OCI-LY1 (cell line): ENCODE results near the gene SPATA31C1.

Experiments used
- H2AFZ ChIP-seq: fragments of 200-600 bp; sonication (generic), shearing (Covaris generic); 2 replicates; pipeline ENCODE4 v1.6.0; 2014; ENCODE audit warnings: antibody characterized with exemption, mild to moderate bottlenecking, low read length
- H3F3A ChIP-seq: fragments of 200-600 bp; sonication (generic), shearing (Covaris generic); 2 replicates; pipeline ENCODE4 v1.6.0; 2014; ENCODE audit warnings: mild to moderate bottlenecking, antibody characterized with exemption, low read length, moderate library complexity; ENCODE audit not compliant: insufficient read depth
- H3K27ac ChIP-seq: fragments of 200-600 bp; sonication (generic); 2 replicates; pipeline ENCODE4 v1.5.1; 2014; ENCODE audit warnings: low read length, mixed run types, mild to moderate bottlenecking, low read depth; ENCODE audit not compliant: poor library complexity, severe bottlenecking
- H3K27me3 ChIP-seq: fragments of 200-600 bp; sonication (generic); 2 replicates; pipeline ENCODE4 v1.6.0; 2014; ENCODE audit warnings: antibody characterized with exemption, mild to moderate bottlenecking, low read length, moderate library complexity; ENCODE audit not compliant: insufficient read depth
- H3K36me3 ChIP-seq: fragments of 200-600 bp; sonication (generic); 2 replicates; pipeline ENCODE4 v1.6.1; 2014; ENCODE audit warnings: mild to moderate bottlenecking, antibody characterized with exemption, low read length, moderate library complexity, mixed read lengths; ENCODE audit not compliant: insufficient read depth
- H3K4me1 ChIP-seq: fragments of 200-600 bp; sonication (generic); 2 replicates; pipeline ENCODE4 v1.5.1; 2014; ENCODE audit warnings: mild to moderate bottlenecking, low read length, moderate library complexity; ENCODE audit not compliant: insufficient read depth, severe bottlenecking
- H3K4me2 ChIP-seq: fragments of 200-600 bp; sonication (generic), shearing (Covaris generic); 2 replicates; pipeline ENCODE4 v1.6.1; 2014; ENCODE audit warnings: low read length
- H3K4me3 ChIP-seq: fragments of 200-600 bp; sonication (generic); 2 replicates; pipeline ENCODE4 v1.5.1; 2014; ENCODE audit warnings: low read length, low read depth, mild to moderate bottlenecking, mixed read lengths; ENCODE audit not compliant: poor library complexity, severe bottlenecking
- H3K79me2 ChIP-seq: fragments of 200-600 bp; shearing (Covaris generic); 2 replicates; pipeline ENCODE4 v1.6.1; 2016; ENCODE audit warnings: mixed run types, low read length, mixed read lengths; ENCODE audit not compliant: insufficient read depth
- H3K9ac ChIP-seq: fragments of 200-600 bp; sonication (generic), shearing (Covaris generic); 2 replicates; pipeline ENCODE4 v1.6.1; 2014; ENCODE audit warnings: mild to moderate bottlenecking, low read length, mixed read lengths
- H3K9me2 ChIP-seq: fragments of 200-600 bp; sonication (generic), shearing (Covaris generic); 2 replicates; pipeline ENCODE4 v1.6.1; 2014; ENCODE audit warnings: low read depth, mild to moderate bottlenecking, low read length, mixed read lengths
- H3K9me3 ChIP-seq: fragments of 200-600 bp; shearing (Covaris generic); 2 replicates; pipeline ENCODE4 v1.6.1; 2014; ENCODE audit warnings: low read length, mixed read lengths
- H4K20me1 ChIP-seq: fragments of 200-600 bp; sonication (generic), shearing (Covaris generic); 2 replicates; pipeline ENCODE4 v1.6.0; 2016; ENCODE audit warnings: mild to moderate bottlenecking, low read length; ENCODE audit not compliant: insufficient read depth
- EZH2 ChIP-seq: fragments of 200-600 bp; sonication (generic), shearing (Covaris generic); IDR thresholded peaks from 2 replicates; pipeline ENCODE4 v1.8.0; 2017; ENCODE audit warnings: borderline replicate concordance, mixed run types, mild to moderate bottlenecking, antibody characterized with exemption, low read length, moderate library complexity, mixed read lengths
- TF ChIP-seq, protein P1 (sequence below): fragments of 200-600 bp; sonication (generic), shearing (Covaris generic); IDR thresholded peaks from 2 replicates; pipeline ENCODE4 v1.5.1; 2017; ENCODE audit warnings: mild to moderate bottlenecking, antibody characterized with exemption, low read length, moderate library complexity, mixed read lengths

SPATA31C1 gene

GRCh38 chr9:87891754-87892153, 26.0 kb upstream of the SPATA31C1 start:
- no peak overlapping the region for H3K4me2 ChIP-seq
- H3K27ac ChIP-seq = no peak overlapping the region
- H4K20me1 ChIP-seq = no peaks in the 10 kb centered on the region
- H3F3A ChIP-seq = no peaks in the 10 kb centered on the region
- H3K36me3 ChIP-seq = no peaks in the 10 kb centered on the region
- no peaks in the 10 kb centered on the region; the same call in 1 of the 2 replicates for H3K27me3 ChIP-seq
- H2AFZ ChIP-seq = no peak overlapping the region
- TF ChIP-seq, protein P1, sequence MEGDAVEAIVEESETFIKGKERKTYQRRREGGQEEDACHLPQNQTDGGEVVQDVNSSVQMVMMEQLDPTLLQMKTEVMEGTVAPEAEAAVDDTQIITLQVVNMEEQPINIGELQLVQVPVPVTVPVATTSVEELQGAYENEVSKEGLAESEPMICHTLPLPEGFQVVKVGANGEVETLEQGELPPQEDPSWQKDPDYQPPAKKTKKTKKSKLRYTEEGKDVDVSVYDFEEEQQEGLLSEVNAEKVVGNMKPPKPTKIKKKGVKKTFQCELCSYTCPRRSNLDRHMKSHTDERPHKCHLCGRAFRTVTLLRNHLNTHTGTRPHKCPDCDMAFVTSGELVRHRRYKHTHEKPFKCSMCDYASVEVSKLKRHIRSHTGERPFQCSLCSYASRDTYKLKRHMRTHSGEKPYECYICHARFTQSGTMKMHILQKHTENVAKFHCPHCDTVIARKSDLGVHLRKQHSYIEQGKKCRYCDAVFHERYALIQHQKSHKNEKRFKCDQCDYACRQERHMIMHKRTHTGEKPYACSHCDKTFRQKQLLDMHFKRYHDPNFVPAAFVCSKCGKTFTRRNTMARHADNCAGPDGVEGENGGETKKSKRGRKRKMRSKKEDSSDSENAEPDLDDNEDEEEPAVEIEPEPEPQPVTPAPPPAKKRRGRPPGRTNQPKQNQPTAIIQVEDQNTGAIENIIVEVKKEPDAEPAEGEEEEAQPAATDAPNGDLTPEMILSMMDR = no peak
- no peak for TF ChIP-seq EZH2
- no peaks in the 10 kb centered on the region for H3K4me1 ChIP-seq
- no peaks in the 10 kb centered on the region for H3K9me2 ChIP-seq
- H3K9me3 ChIP-seq = no peaks in the 10 kb centered on the region
- no peak overlapping the region for H3K4me3 ChIP-seq
- no peak overlapping the region for H3K9ac ChIP-seq
- H3K79me2 ChIP-seq = no peaks in the 10 kb centered on the region

GRCh38 chr9:87892956-87893355, 24.8 kb upstream of the SPATA31C1 start:
- no peaks in the 10 kb centered on the region for H3K4me1 ChIP-seq
- H3K9ac ChIP-seq = no peak overlapping the region
- H3K9me2 ChIP-seq = no peaks in the 10 kb centered on the region
- no peaks in the 10 kb centered on the region; the same call in 1 of the 2 replicates for H3K27me3 ChIP-seq
- H3K9me3 ChIP-seq = no peaks in the 10 kb centered on the region
- TF ChIP-seq, protein P1 = no peak
- TF ChIP-seq EZH2 = no peak
- no peaks in the 10 kb centered on the region for H4K20me1 ChIP-seq
- H3K36me3 ChIP-seq = no peaks in the 10 kb centered on the region
- H2AFZ ChIP-seq = no peak overlapping the region
- no peaks in the 10 kb centered on the region for H3F3A ChIP-seq
- no peak overlapping the region for H3K27ac ChIP-seq
- H3K79me2 ChIP-seq = no peaks in the 10 kb centered on the region
- H3K4me2 ChIP-seq = no peak overlapping the region
- no peak overlapping the region for H3K4me3 ChIP-seq

DNA sequence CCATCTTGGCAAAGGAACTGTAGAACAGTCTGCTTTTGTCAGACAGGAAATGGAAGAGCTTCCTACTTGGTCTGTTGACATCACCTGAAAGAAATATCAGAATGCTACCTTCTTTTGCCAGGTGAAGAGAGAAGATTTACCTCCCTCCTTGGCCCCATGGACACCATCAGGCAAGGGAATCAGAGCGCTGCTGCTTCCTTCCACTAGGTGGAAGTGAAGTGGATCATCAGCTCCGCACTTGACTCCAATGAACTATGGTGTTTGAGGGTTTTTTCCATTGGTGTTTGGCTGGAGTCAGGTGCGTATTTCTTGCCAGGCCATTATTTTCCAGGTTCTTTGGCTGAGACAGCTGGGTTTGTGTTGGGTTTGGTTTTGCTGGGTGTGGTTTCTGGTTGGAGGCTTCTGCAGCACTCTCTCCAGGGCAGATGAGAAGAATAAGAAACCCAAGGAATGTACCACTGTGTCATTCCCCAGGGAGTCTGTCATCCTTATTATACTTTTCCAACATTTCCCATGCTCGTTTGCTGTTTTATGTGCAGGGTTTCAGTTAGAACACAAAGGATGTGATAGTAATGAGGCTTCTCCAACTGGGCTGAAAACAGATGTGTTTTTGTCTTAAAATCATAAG, 22.6 kb upstream of the SPATA31C1 start:
- H3K27ac ChIP-seq = no peak overlapping the region
- no peak overlapping the region for H3K4me3 ChIP-seq
- H3K9me2 ChIP-seq = no peaks in the 10 kb centered on the region
- H3K9ac ChIP-seq = no peak overlapping the region
- H3K9me3 ChIP-seq = no peaks in the 10 kb centered on the region
- no peaks in the 10 kb centered on the region; the same call in 1 of the 2 replicates for H3K27me3 ChIP-seq
- H3K4me1 ChIP-seq = no peaks in the 10 kb centered on the region
- H3K79me2 ChIP-seq = no peaks in the 10 kb centered on the region
- TF ChIP-seq, protein P1 = no peak
- no peak for TF ChIP-seq EZH2
- H2AFZ ChIP-seq = no peak overlapping the region
- H4K20me1 ChIP-seq = no peaks in the 10 kb centered on the region
- no peak overlapping the region for H3K4me2 ChIP-seq
- H3K36me3 ChIP-seq = no peaks in the 10 kb centered on the region
- no peaks in the 10 kb centered on the region for H3F3A ChIP-seq
